SK-N-SH (cell line): ENCODE results near the gene LHFPL4.

Experiments used
- NRF1 ChIP-seq: IDR thresholded peaks from 2 replicates; pipeline ENCODE4 v1.6.1; 2012; ENCODE audit warnings: low read depth, mild to moderate bottlenecking, low read length
- POLR2AphosphoS5 ChIP-seq: IDR thresholded peaks from 2 replicates; pipeline ENCODE4 v1.6.1; 2012; ENCODE audit warnings: low read depth, low read length
- TAF1 ChIP-seq: IDR thresholded peaks from 2 replicates; pipeline ENCODE4 v1.6.1; 2012; ENCODE audit warnings: low read depth, mild to moderate bottlenecking, low read length, moderate library complexity, borderline replicate concordance
- TF ChIP-seq, protein P1 (sequence below): fragments of 150-350 bp; IDR thresholded peaks from 2 replicates; pipeline ENCODE4 v1.6.1; 2016; ENCODE audit warnings: mild to moderate bottlenecking, low read depth, low read length
- TF ChIP-seq, protein P2 (sequence below): fragments of 200-600 bp; sonication (generic); IDR thresholded peaks from 2 replicates; pipeline ENCODE4 v1.6.1; 2017; ENCODE audit warnings: antibody characterized with exemption, mild to moderate bottlenecking, moderate library complexity

DNA sequence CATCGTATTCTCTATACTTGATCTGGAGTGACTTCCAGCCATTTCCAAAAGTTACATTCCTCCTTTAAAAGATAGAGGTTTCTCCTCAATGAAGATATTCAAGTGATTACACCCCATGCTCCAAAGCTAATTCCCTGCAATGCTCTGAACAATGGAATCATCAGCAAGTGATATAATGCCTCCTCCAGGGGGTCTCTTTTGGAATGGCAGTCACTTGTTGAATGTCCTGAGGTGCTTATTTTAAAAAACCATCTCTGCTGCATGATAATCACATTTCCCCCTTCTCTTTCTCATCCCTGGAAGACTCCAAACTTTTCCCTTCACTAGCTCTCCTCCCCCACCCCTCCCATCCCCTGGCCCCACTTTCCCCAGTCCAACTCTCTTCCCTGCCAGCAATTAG, 2.6 kb downstream of the LHFPL4 start:
- TF ChIP-seq TAF1: no peak
- TF ChIP-seq, protein P1, sequence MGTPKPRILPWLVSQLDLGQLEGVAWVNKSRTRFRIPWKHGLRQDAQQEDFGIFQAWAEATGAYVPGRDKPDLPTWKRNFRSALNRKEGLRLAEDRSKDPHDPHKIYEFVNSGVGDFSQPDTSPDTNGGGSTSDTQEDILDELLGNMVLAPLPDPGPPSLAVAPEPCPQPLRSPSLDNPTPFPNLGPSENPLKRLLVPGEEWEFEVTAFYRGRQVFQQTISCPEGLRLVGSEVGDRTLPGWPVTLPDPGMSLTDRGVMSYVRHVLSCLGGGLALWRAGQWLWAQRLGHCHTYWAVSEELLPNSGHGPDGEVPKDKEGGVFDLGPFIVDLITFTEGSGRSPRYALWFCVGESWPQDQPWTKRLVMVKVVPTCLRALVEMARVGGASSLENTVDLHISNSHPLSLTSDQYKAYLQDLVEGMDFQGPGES: no peak
- TF ChIP-seq, protein P2, sequence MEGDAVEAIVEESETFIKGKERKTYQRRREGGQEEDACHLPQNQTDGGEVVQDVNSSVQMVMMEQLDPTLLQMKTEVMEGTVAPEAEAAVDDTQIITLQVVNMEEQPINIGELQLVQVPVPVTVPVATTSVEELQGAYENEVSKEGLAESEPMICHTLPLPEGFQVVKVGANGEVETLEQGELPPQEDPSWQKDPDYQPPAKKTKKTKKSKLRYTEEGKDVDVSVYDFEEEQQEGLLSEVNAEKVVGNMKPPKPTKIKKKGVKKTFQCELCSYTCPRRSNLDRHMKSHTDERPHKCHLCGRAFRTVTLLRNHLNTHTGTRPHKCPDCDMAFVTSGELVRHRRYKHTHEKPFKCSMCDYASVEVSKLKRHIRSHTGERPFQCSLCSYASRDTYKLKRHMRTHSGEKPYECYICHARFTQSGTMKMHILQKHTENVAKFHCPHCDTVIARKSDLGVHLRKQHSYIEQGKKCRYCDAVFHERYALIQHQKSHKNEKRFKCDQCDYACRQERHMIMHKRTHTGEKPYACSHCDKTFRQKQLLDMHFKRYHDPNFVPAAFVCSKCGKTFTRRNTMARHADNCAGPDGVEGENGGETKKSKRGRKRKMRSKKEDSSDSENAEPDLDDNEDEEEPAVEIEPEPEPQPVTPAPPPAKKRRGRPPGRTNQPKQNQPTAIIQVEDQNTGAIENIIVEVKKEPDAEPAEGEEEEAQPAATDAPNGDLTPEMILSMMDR: no peak
- TF ChIP-seq NRF1: no peak
- TF ChIP-seq POLR2AphosphoS5: no peak
